RWPE1 (cell line): Measurements from ENCODE around the gene SESN3.
A peak's percentile ranks its signal among the peaks of the same experiment; 100 is the strongest.
"Not testable (repeated sequence)": the region's sequence is repeated elsewhere in the genome, so short reads cannot be mapped to it uniquely, and the experiment has no call there.

Source experiments
- CTCF ChIA-PET: fragments of 350-600 bp; sonication (Branson Sonifier 250); formaldehyde crosslinking; extraction: SDS; loops from one replicate; lab custom pipeline; 2021; lab: Yijun Ruan, JAX
- POLR2A ChIA-PET: fragments of 400-600 bp; formaldehyde crosslinking; extraction: SDS; loops from one replicate; lab custom pipeline; 2020; ENCODE audit warnings: antibody characterized with exemption; ENCODE audit not compliant: low non-redundant PET; lab: Yijun Ruan, JAX
- DNase-seq: peaks from one replicate; pipeline ENCODE4 v3.0.0; 2012; ENCODE audit warnings: low spot score
- H3K27ac ChIP-seq: fragments of 450-650 bp; 2 replicates; pipeline ENCODE4 v1.5.1; 2017
- TF ChIP-seq, protein P1 (sequence below): fragments of 450-650 bp; conservative IDR thresholded peaks from 2 replicates; pipeline ENCODE4 v1.5.1; 2017; ENCODE audit warnings: low read depth, mild to moderate bottlenecking

SESN3 gene

DNA sequence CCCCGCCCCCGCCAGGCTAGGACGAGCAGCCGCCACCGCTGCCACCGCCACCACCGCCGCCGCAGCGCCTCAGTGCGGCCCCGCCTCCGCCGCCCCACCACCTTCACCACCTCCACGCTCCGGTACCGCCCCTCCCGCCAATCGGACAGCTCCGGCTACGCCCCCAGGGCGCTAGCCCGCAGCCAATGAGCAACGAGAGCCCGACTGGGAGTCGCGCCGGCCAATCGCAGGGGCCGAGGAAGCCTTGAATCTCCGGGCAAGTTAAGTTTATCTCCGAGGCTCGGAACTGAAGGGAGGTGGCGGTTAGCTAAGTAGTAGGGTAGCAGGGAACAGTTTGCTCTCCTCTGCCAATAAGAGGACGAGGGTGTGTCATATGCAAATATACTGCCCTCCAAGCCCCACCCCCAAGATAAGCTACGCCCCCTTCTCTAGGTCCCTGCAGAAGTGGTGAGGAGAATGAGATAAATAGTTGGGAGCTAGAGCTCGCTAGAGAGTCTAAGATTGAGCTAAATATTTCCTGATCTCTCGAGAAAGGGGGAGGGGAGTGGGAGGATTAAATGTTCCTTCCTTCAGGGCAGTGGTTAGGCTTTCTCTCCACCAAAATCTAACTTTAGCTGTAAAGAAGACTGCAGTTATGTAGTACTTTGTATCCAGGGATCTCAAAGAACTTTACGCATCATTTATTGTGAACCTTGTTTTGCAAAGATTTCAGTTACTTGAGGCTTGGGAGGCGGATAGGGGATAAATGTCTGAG is at the start of gene SESN3:
TSS of gene SESN3 (minus strand) at position 76 of the 754 bp plus-strand sequence. CDS start 342 bp downstream, outside the sequence.
- H3K27ac ChIP-seq = peak within 1 kb of the TSS; percentile 95
- DNase-seq = peak; percentile 98
- ChIA-PET POLR2A (interaction anchor here (0.6 to 0.8 kb wide), 3 partner anchors 44 to 524 kb away, joined by 3 to 5 read pairs (median 3); no protein-coding TSS in a partner anchor), CTCF (interaction anchor here (0.7 to 0.8 kb wide), 3 partner anchors 389 to 474 kb away, joined by 3 to 4 read pairs (median 3); no protein-coding TSS in a partner anchor)
- TF ChIP-seq, protein P1, sequence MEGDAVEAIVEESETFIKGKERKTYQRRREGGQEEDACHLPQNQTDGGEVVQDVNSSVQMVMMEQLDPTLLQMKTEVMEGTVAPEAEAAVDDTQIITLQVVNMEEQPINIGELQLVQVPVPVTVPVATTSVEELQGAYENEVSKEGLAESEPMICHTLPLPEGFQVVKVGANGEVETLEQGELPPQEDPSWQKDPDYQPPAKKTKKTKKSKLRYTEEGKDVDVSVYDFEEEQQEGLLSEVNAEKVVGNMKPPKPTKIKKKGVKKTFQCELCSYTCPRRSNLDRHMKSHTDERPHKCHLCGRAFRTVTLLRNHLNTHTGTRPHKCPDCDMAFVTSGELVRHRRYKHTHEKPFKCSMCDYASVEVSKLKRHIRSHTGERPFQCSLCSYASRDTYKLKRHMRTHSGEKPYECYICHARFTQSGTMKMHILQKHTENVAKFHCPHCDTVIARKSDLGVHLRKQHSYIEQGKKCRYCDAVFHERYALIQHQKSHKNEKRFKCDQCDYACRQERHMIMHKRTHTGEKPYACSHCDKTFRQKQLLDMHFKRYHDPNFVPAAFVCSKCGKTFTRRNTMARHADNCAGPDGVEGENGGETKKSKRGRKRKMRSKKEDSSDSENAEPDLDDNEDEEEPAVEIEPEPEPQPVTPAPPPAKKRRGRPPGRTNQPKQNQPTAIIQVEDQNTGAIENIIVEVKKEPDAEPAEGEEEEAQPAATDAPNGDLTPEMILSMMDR = peak; percentile 43

DNA sequence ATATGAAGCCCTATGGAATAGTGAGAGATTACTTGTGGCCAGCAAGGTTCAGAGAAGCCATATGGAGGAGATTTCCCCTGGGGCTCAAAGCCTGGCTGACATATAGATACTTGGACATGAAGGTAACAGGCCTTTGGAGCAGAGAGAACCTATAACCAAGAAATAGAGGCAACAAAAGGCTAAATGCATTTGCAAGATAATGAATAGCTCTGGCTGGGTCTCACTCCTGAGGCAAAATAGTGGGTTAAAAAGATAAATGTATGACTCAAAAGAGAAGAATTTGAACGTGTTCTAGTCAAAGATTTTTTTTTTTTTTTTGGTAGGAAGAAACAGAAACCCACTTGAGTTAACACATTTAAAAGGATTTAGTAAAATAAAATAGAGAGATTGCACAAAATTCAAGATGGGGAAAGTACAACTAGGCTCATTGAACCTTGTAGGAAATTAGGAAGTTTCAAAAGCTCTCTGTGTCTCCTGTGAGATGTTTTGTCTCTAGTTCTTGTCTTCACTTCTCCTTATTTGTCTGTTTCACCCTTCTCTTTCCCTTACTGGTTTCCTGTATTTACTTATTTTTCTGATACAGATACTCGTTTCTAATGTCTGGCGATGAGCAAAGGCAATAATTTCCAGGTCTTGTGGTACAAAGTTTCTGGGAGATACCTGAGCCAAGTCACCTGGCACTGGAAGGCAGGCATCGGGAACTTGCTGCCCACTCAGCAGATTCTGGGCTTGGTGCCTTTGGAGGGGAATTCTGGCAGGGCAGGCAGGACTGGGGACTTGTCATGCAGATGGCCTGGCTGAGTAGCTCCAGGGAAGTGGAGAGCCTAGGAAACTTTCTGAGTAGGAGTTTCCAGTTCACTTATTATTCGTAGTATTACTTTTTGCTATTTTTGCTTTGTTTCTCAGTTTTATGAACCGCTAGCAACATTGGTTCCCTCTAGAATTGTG is 49.2 kb upstream of the SESN3 start:
- peak; percentile 34 for DNase-seq
- CTCF ChIA-PET = interaction anchor here (0.5 to 0.6 kb wide), 2 partner anchors 175 to 182 kb away, joined by 3 to 4 read pairs; no protein-coding TSS in a partner anchor
- no peak overlapping the region for H3K27ac ChIP-seq
- POLR2A ChIA-PET = no interaction called here
- TF ChIP-seq, protein P1 = no peak

GRCh38 chr11:95277868-95278267 is 46.9 kb upstream of the SESN3 start:
- ChIA-PET POLR2A (no interaction called here), CTCF (no interaction called here)
- no peak for DNase-seq
- H3K27ac ChIP-seq = no peak overlapping the region
- TF ChIP-seq, protein P1 = no peak

DNA sequence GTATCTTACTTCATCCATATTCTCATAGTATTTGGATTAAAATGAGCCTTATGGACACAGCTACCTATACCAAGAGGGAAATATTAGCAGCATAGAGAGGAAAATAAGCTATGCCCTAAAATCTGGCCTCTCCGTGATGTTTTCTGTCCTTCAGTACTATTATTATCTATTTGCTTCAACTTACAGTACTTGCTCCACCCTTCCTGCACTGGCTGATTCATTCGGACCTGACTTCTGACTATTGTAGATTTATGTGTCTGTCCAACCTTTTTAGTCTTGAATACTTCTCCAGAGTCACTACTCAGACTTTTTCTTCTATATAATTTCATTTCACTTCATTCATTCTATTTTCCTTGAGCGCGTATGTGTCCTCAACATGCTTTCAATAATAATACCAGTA is 45.1 kb upstream of the SESN3 start:
- H3K27ac ChIP-seq = no peak overlapping the region
- ChIA-PET CTCF (no interaction called here), POLR2A (interaction anchor here (0.5 kb wide), 1 partner anchor 45 kb away, joined by 5 read pairs; the partner anchor contains the start of gene SESN3)
- DNase-seq = no peak
- TF ChIP-seq, protein P1 = no peak

- POLR2A ChIA-PET, CTCF ChIA-PET, H3K27ac ChIP-seq, DNase-seq: not testable (repeated sequence)
Measured at GRCh38 chr11:95273618-95274017, 42.6 kb upstream of the SESN3 start.

- H3K27ac ChIP-seq = no peak overlapping the region
- DNase-seq = no peak
- CTCF ChIA-PET = no interaction called here
- TF ChIP-seq, protein P1 = no peak
- POLR2A ChIA-PET = no interaction called here
Measured at GRCh38 chr11:95269036-95269819, 38.2 kb upstream of the SESN3 start.
